H1 (cell line): ENCODE results near the gene EXT2. TPM values are rescaled to one million over a fixed set of nuclear protein-coding genes. Genes with fewer than 3 reads are reported as not detected.

Experiments used
- CTCF ChIA-PET: fragments of 300-600 bp; sonication (Branson Sonifier 250); formaldehyde crosslinking; loops from one replicate; lab custom pipeline; 2021; ENCODE audit not compliant: partially characterized antibody; lab: Charles Lee
- POLR2A ChIA-PET: fragments of 300-600 bp; sonication (Branson Sonifier 250); formaldehyde crosslinking; loops from one replicate; lab custom pipeline; 2021; ENCODE audit warnings: inconsistent platforms; ENCODE audit not compliant: partially characterized antibody; lab: Charles Lee
- DNase-seq, 2 experiments: peaks; one replicate each; pipeline versions ENCODE4 v3.0.0 to v3.0.0-alpha.2; 2010 to 2022; ENCODE audit warnings: low spot score in 2 of 2, low read depth in 1 of 2, mixed read lengths in 1 of 2
- FAIRE-seq: peaks from 2 replicates; lab custom pipeline; 2011; peaks lifted over from hg19 to GRCh38; lab: Jason Lieb, UNC
- H2AFZ ChIP-seq: 2 replicates; pipeline ENCODE4 v1.8.1; 2012; ENCODE audit warnings: low read length, inconsistent platforms
- H2AK5ac ChIP-seq: 2 replicates; pipeline ENCODE4 v1.6.1; 2013; ENCODE audit warnings: low read depth, low read length
- H2BK120ac ChIP-seq: replicated peaks from 2 replicates; pipeline ENCODE3; 2013; ENCODE audit warnings: low read depth, low read length, inconsistent platforms
- H2BK12ac ChIP-seq: 2 replicates; pipeline ENCODE4 v1.6.1; 2013; ENCODE audit warnings: low read depth, low read length
- H2BK15ac ChIP-seq: 2 replicates; pipeline ENCODE4 v1.6.1; 2013; ENCODE audit warnings: low read length
- H2BK20ac ChIP-seq: 2 replicates; pipeline ENCODE4 v1.6.1; 2013; ENCODE audit warnings: low read length
- H2BK5ac ChIP-seq: 2 replicates; pipeline ENCODE4 v1.6.1; 2013; ENCODE audit warnings: low read depth, low read length
- H3K14ac ChIP-seq: 2 replicates; pipeline ENCODE4 v1.6.1; 2013; ENCODE audit warnings: inconsistent platforms; ENCODE audit not compliant: insufficient read length
- H3K18ac ChIP-seq: 2 replicates; pipeline ENCODE4 v1.6.1; 2013; ENCODE audit warnings: low read length; ENCODE audit errors: extremely low read depth
- H3K23ac ChIP-seq: 2 replicates; pipeline ENCODE4 v1.6.1; 2013; ENCODE audit warnings: inconsistent platforms; ENCODE audit not compliant: insufficient read length
- H3K23me2 ChIP-seq: 2 replicates; pipeline ENCODE4 v1.6.1; 2013; ENCODE audit warnings: low read depth, low read length
- H3K27ac ChIP-seq: 2 replicates; pipeline ENCODE4 v1.6.1; 2011; ENCODE audit warnings: low read depth, low read length, inconsistent platforms
- H3K27me3 ChIP-seq, 4 experiments: replicated peaks in 1 of 4; 1 replicate in 1 of 4; 2 replicates in 3 of 4; pipeline versions ENCODE4 v1.6.1 to v1.8.1; 2011 to 2013; ENCODE audit warnings: low read length in 3 of 4, mild to moderate bottlenecking in 3 of 4, inconsistent platforms in 2 of 4, mixed read lengths in 2 of 4, moderate library complexity in 1 of 4; ENCODE audit not compliant: control insufficient read depth in 3 of 4, insufficient read depth in 3 of 4; ENCODE audit errors: extremely low read depth in 1 of 4
- H3K36me3 ChIP-seq, 4 experiments: 2 replicates each; pipeline versions ENCODE4 v1.6.1 to v1.8.1; 2011 to 2013; ENCODE audit warnings: mild to moderate bottlenecking in 4 of 4, low read length in 3 of 4, moderate library complexity in 2 of 4, control low read depth in 1 of 4, inconsistent platforms in 1 of 4; ENCODE audit not compliant: insufficient read depth in 4 of 4, control insufficient read depth in 2 of 4
- H3K4ac ChIP-seq: replicated peaks from 2 replicates; pipeline ENCODE3; 2013; ENCODE audit warnings: low read length, low read depth, mixed read lengths, inconsistent platforms; ENCODE audit not compliant: insufficient read length
- H3K4me1 ChIP-seq, 4 experiments: replicated peaks in 1 of 4; 1 replicate in 1 of 4; 2 replicates in 3 of 4; pipeline versions ENCODE4 v1.6.1 to v1.8.1; 2011 to 2013; ENCODE audit warnings: low read length in 3 of 4, inconsistent platforms in 2 of 4, mixed read lengths in 1 of 4; ENCODE audit not compliant: insufficient read depth in 4 of 4, control insufficient read depth in 3 of 4
- H3K4me2 ChIP-seq, 2 experiments: 2 replicates each; pipeline versions ENCODE4 v1.6.1 to v1.8.1; 2011 to 2013; ENCODE audit warnings: low read depth in 2 of 2, low read length in 2 of 2, control low read depth in 1 of 2, inconsistent platforms in 1 of 2, mild to moderate bottlenecking in 1 of 2; ENCODE audit not compliant: insufficient read depth in 1 of 2
- H3K4me3 ChIP-seq, 4 experiments: fragments of 200-600, 300-600 bp in 1 of 4; sonication (generic), shearing (Covaris generic), sonication (Bioruptor Twin) in 1 of 4; 2 replicates each; pipeline versions ENCODE4 v1.5.1 to v1.8.1; 2011 to 2016; ENCODE audit warnings: low read length in 4 of 4, low read depth in 3 of 4, control low read depth in 2 of 4, inconsistent platforms in 2 of 4, mild to moderate bottlenecking in 2 of 4, mixed read lengths in 1 of 4, moderate library complexity in 1 of 4; ENCODE audit not compliant: insufficient read depth in 2 of 4; ENCODE audit errors: extremely low read depth in 1 of 4
- H3K56ac ChIP-seq: replicated peaks from 2 replicates; pipeline ENCODE3; 2013; ENCODE audit warnings: low read depth, mild to moderate bottlenecking, mixed read lengths, low read length, inconsistent platforms; ENCODE audit not compliant: insufficient read length
- H3K79me1 ChIP-seq: 2 replicates; pipeline ENCODE4 v1.6.1; 2013; ENCODE audit warnings: low read depth, low read length, control low read depth
- H3K79me2 ChIP-seq, 2 experiments: 2 replicates each; pipeline versions ENCODE4 v1.6.1 to v1.8.1; 2012 to 2013; ENCODE audit warnings: low read length in 2 of 2, mild to moderate bottlenecking in 2 of 2, inconsistent platforms in 1 of 2; ENCODE audit not compliant: insufficient read depth in 2 of 2, control insufficient read depth in 1 of 2
- H3K9ac ChIP-seq, 4 experiments: replicated peaks in 1 of 4; 1 replicate in 1 of 4; 2 replicates in 3 of 4; pipeline versions ENCODE4 v1.6.1 to v1.8.1; 2011 to 2013; ENCODE audit warnings: low read depth in 3 of 4, low read length in 3 of 4, control low read depth in 2 of 4, mild to moderate bottlenecking in 2 of 4, moderate library complexity in 2 of 4, inconsistent platforms in 1 of 4; ENCODE audit errors: extremely low read depth in 1 of 4
- H3K9me3 ChIP-seq, 2 experiments: 2 replicates each; pipeline versions ENCODE4 v1.6.1 to v1.8.1; 2012 to 2013; ENCODE audit warnings: mild to moderate bottlenecking in 2 of 2, moderate library complexity in 2 of 2, control low read depth in 1 of 2, inconsistent platforms in 1 of 2, low read depth in 1 of 2, low read length in 1 of 2, mixed read lengths in 1 of 2; ENCODE audit not compliant: insufficient read depth in 2 of 2
- H4K20me1 ChIP-seq, 2 experiments: replicated peaks in 1 of 2; 2 replicates each; pipeline versions ENCODE3 to v1.8.1; 2011 to 2013; ENCODE audit warnings: inconsistent platforms in 2 of 2, low read length in 2 of 2, mild to moderate bottlenecking in 1 of 2; ENCODE audit not compliant: insufficient read depth in 2 of 2, control insufficient read depth in 1 of 2
- H4K5ac ChIP-seq: 2 replicates; pipeline ENCODE4 v1.6.1; 2013; ENCODE audit warnings: low read length, low read depth, mixed read lengths, inconsistent platforms; ENCODE audit not compliant: insufficient read length
- H4K8ac ChIP-seq: 2 replicates; pipeline ENCODE4 v1.8.0; 2013; ENCODE audit warnings: mild to moderate bottlenecking, moderate library complexity, low read length, inconsistent platforms; ENCODE audit not compliant: insufficient read depth; ENCODE audit errors: extremely low read depth
- H4K91ac ChIP-seq: replicated peaks from 2 replicates; pipeline ENCODE3; 2013; ENCODE audit warnings: low read length, mixed read lengths, inconsistent platforms; ENCODE audit not compliant: insufficient read length
- CBX5 ChIP-seq: fragments of 300-800, 300-1000 bp; sonication (generic); IDR thresholded peaks from 2 replicates; pipeline ENCODE4 v1.7.1; 2016; ENCODE audit warnings: antibody characterized with exemption, low read length, low read depth
- CHD1 ChIP-seq: IDR thresholded peaks from 2 replicates; pipeline ENCODE4 v1.6.1; 2012; ENCODE audit warnings: low read depth, low read length, improper control_type of control experiment
- CREB1 ChIP-seq: IDR thresholded peaks from 2 replicates; pipeline ENCODE4 v1.6.1; 2012; ENCODE audit warnings: inconsistent platforms
- CTBP2 ChIP-seq: IDR thresholded peaks from 2 replicates; pipeline ENCODE4 v1.7.0; 2011; ENCODE audit warnings: borderline replicate concordance, mild to moderate bottlenecking, moderate library complexity, mixed read lengths, low read length; ENCODE audit not compliant: insufficient read depth, insufficient read length
- JUN ChIP-seq: IDR thresholded peaks from 2 replicates; pipeline ENCODE4 v1.6.1; 2011; ENCODE audit warnings: low read depth, mild to moderate bottlenecking, improper control_type of control experiment, low read length
- JUND ChIP-seq: IDR thresholded peaks from 2 replicates; pipeline ENCODE4 v1.6.1; 2011; ENCODE audit warnings: mild to moderate bottlenecking, improper control_type of control experiment, low read length
- MAFK ChIP-seq: IDR thresholded peaks from 2 replicates; pipeline ENCODE4 v1.6.1; 2012; ENCODE audit warnings: low read depth, mild to moderate bottlenecking, improper control_type of control experiment, low read length
- MAX ChIP-seq: IDR thresholded peaks from 2 replicates; pipeline ENCODE4 v1.6.1; 2012; ENCODE audit warnings: inconsistent platforms
- POLR2A ChIP-seq, 2 experiments: IDR thresholded peaks; 1 replicate in 1 of 2; 2 replicates in 1 of 2; pipeline ENCODE4 v1.6.1; 2011; ENCODE audit warnings: low read depth in 2 of 2, low read length in 2 of 2, mild to moderate bottlenecking in 2 of 2; ENCODE audit errors: control extremely low read depth in 1 of 2
- RBBP5 ChIP-seq: IDR thresholded peaks from 2 replicates; pipeline ENCODE4 v1.7.1; 2012; ENCODE audit warnings: low read depth, mild to moderate bottlenecking, inconsistent platforms, low read length, moderate library complexity, borderline replicate concordance
- SRF ChIP-seq: IDR thresholded peaks from 2 replicates; pipeline ENCODE4 v1.6.1; 2011; ENCODE audit warnings: mild to moderate bottlenecking, low read depth, low read length, moderate library complexity
- TAF7 ChIP-seq: optimal IDR thresholded peaks from 2 replicates; pipeline ENCODE3; 2011; ENCODE audit warnings: low read depth, mild to moderate bottlenecking, inconsistent platforms, low read length, moderate library complexity, borderline replicate concordance
- TEAD4 ChIP-seq: IDR thresholded peaks from 2 replicates; pipeline ENCODE4 v1.6.1; 2012; ENCODE audit warnings: low read depth, low read length, inconsistent platforms, mixed read lengths
- USF2 ChIP-seq: IDR thresholded peaks from 2 replicates; pipeline ENCODE4 v1.6.1; 2011; ENCODE audit warnings: low read length, improper control_type of control experiment
- WGBS, 2 experiments: shearing (Covaris generic) in 1 of 2; methylation state at CpG; one replicate each; pipeline versions ENCODE4 v1.1.6 to v1.1.7; 2013 to 2015; ENCODE audit warnings: low lambda C conversion rate in 2 of 2, mixed read lengths in 2 of 2, inconsistent platforms in 1 of 2, low coverage in 1 of 2, missing lambda C conversion rate in 1 of 2; ENCODE audit not compliant: insufficient replicate concordance in 2 of 2, insufficient coverage in 1 of 2, insufficient read length in 1 of 2; ENCODE audit errors: extremely low coverage in 1 of 2, missing lambda C conversion rate in 1 of 2; 5-methylcytosine and 5-hydroxymethylcytosine counted together
- polyA plus RNA-seq, 7 experiments: library from polyadenylated mRNA; depleted of rRNA in 3 of 7; stranded (reverse) in 5 of 7; unstranded in 2 of 7; fragments of >200 nt in 5 of 7; fragments of 200-250 nt in 2 of 7; gene quantifications; 1 replicate in 5 of 7; 2 replicates in 1 of 7; 4 replicates in 1 of 7; pipeline versions ENCODE4 v1.2.1 to v1.2.3, GENCODE V29; 2011 to 2013; ENCODE audit warnings: missing spikeins in 2 of 7, mixed read lengths in 2 of 7
- total RNA-seq: library from RNA; stranded (reverse); fragmentation: NEBNext Ultra II Directional; extraction: Animal tissue kit (Norgen Biotek cat#: 25700); gene quantifications from 2 replicates; pipeline ENCODE4 v1.2.1, GENCODE V29; 2021

EXT2 gene
- total and polyA plus RNA-seq, 2 of the 8 experiments (the other 6 are each of a cell fraction or from before 2014, with no cell fraction given), result 29.8 to 42.8 TPM

- Histone ChIP-seq H2BK120ac (no peak overlapping the region), H3K23me2 (no peaks in the 10 kb centered on the region), H4K20me1 (no peaks in the 10 kb centered on the region), H3K23ac (no peak overlapping the region), H3K14ac (no peak overlapping the region), H2AK5ac (no peak overlapping the region), H3K4me2 (no peak overlapping the region), H3K79me1 (no peaks in the 10 kb centered on the region), H3K4me1 (peaks cover 0 to 5% (median 2%) of the 10 kb centered on the region in 4 experiments; a peak in 2 of 7 replicates), H3K18ac (no peak overlapping the region), H3K27ac (no peak overlapping the region), H3K4ac (no peak overlapping the region), H4K91ac (no peak overlapping the region), H2BK20ac (no peak overlapping the region), H3K36me3 (no peaks in the 10 kb centered on the region), H3K4me3 (no peak overlapping the region), H2BK5ac (no peak overlapping the region), H3K56ac (no peak overlapping the region), H3K27me3 (no peaks in the 10 kb centered on the region), H3K9ac (no peak overlapping the region), H2AFZ (no peak overlapping the region), H4K5ac (no peak overlapping the region), H4K8ac (no peak overlapping the region), H2BK12ac (no peak overlapping the region), H3K79me2 (no peaks in the 10 kb centered on the region), H3K9me3 (no peaks in the 10 kb centered on the region), H2BK15ac (no peak overlapping the region)
- CTCF ChIA-PET, result interaction anchor here (0.9 to 4.4 kb wide), 3 partner anchors 11 to 37 kb away, joined by 3 to 30 read pairs (median 13); partner anchors contain the start of gene EXT2
- POLR2A ChIA-PET, result interaction anchor here (0.8 to 1.6 kb wide), 2 partner anchors 9 to 12 kb away, joined by 3 to 4 read pairs; no protein-coding TSS in a partner anchor
- WGBS, 2 experiments, result 92% methylated on average over 4 of the region's 4 CpGs; no CpG with 5 or more reads in 1 of the 2 experiments
- FAIRE-seq (no peak), DNase-seq (no peak)
- no peak for TF ChIP-seq CHD1
- TF ChIP-seq POLR2A (IDR thresholded peaks at IDR 0.05; ENCODE audit: control extremely low read depth in 1 of 2, low read depth in 2 of 2, low read length in 2 of 2), result no peak
- TF ChIP-seq JUND, result no peak
- TF ChIP-seq RBBP5, result no peak
- TF ChIP-seq SRF, result no peak
- TF ChIP-seq MAX, result no peak
- TF ChIP-seq CBX5, result no peak
- no peak for TF ChIP-seq USF2
- TF ChIP-seq JUN, result no peak
- no peak for TF ChIP-seq TAF7
- no peak for TF ChIP-seq CREB1
- TF ChIP-seq CTBP2, result no peak
- no peak for TF ChIP-seq MAFK
- no peak for TF ChIP-seq TEAD4
These were observed 12.8 kb upstream of the EXT2 start for GRCh38 chr11:44082645-44083044.
